ENCODE results near the gene ZNF571.
A peak's percentile ranks its signal among the peaks of the same experiment; 100 is the strongest.

Gene ZNF571

GRCh38 chr19:37594304-37594981 lies at the start of gene ZNF571, which contains the start of gene ZNF540:
Gene ZNF571 (minus strand): TSS chr19:37594792. CDS start chr19:37586676, 8,116 bp downstream.
Gene ZNF540 (plus strand): TSS chr19:37594876. CDS start chr19:37598448, 3,572 bp downstream.
- DNase-seq, result peak; percentile 58 to 95 (median 87)

- no peak for DNase-seq
Observed at GRCh38 chr19:37635076-37636056, 40.8 kb upstream of the ZNF571 start.

- DNase-seq, result peak in 50 of 56 donors; percentile 18 to 85 (median 70)
Observed at GRCh38 chr19:37594982-37595382, 390 bp upstream of the ZNF571 start.

- DNase-seq, result peak in 1 of 56 donors; percentile 41
Observed at GRCh38 chr19:37593996-37594303, 642 bp downstream of the ZNF571 start.

GRCh38 chr19:37583340-37583739 lies 11.3 kb downstream of the ZNF571 start:
- DNase-seq, result no peak

GRCh38 chr19:37572203-37572602 lies 22.4 kb downstream of the ZNF571 start:
- no peak for DNase-seq

- DNase-seq, result no peak
Observed at GRCh38 chr19:37565370-37565669, 29.3 kb downstream of the ZNF571 start.

- no peak for DNase-seq
Observed at GRCh38 chr19:37564624-37565369, 29.8 kb downstream of the ZNF571 start.

GRCh38 chr19:37563518-37563917 lies 31.1 kb downstream of the ZNF571 start:
- DNase-seq, result no peak

- DNase-seq, result peak in 1 of 56 donors; percentile 1
Observed at GRCh38 chr19:37551129-37551993, 43.2 kb downstream of the ZNF571 start.

GRCh38 chr19:37537391-37537947 lies 57.1 kb downstream of the ZNF571 start:
- DNase-seq, result no peak

GRCh38 chr19:37519890-37520289 lies 74.7 kb downstream of the ZNF571 start:
- DNase-seq, result no peak
